SIG-M5 (cell line): Measurements from ENCODE around the gene TEKTIP1.
"Not testable (repeated sequence)": the region's sequence is repeated elsewhere in the genome, so short reads cannot be mapped to it uniquely, and the experiment has no call there.

Source experiments
- DNase-seq: peaks from one replicate; lab custom pipeline; 2025; lab: John Stamatoyannopoulos, UW

TEKTIP1 gene

DNA sequence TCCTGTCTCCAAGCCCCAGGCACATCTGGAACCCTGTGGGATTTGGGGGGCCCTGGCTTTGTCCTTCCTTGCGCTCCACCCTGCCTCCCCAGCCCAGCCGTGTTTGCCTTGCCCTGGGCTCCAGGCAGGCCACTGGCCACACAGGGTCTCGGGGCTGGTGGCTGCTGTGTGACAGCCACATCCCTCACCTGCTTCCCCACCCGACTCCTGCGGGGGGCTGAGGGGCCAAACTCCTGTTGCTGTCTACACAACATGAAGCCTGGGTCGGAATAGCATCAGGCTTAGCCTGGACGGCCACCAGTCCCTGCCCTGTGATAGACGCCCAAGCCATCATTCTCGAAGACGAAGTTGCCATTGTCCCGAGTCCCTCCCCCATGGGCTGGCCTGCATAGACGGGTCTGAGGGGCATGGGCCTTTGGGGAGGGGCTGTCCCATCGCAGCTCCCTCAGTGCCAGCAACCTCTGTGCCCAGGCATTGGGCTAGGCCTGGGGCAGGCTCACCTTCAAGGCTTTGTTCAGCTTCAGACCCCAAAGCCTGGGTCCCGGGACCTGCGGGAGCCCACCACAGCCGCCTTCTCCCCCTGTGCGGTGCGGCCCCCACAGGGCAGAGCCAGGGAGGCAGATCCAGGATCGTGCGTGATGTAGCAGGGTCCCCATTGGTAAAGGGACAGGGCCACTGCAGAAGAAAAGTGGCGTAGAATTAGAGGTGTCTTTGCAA, 15.5 kb upstream of the TEKTIP1 start:
- DNase-seq = no peak

DNA sequence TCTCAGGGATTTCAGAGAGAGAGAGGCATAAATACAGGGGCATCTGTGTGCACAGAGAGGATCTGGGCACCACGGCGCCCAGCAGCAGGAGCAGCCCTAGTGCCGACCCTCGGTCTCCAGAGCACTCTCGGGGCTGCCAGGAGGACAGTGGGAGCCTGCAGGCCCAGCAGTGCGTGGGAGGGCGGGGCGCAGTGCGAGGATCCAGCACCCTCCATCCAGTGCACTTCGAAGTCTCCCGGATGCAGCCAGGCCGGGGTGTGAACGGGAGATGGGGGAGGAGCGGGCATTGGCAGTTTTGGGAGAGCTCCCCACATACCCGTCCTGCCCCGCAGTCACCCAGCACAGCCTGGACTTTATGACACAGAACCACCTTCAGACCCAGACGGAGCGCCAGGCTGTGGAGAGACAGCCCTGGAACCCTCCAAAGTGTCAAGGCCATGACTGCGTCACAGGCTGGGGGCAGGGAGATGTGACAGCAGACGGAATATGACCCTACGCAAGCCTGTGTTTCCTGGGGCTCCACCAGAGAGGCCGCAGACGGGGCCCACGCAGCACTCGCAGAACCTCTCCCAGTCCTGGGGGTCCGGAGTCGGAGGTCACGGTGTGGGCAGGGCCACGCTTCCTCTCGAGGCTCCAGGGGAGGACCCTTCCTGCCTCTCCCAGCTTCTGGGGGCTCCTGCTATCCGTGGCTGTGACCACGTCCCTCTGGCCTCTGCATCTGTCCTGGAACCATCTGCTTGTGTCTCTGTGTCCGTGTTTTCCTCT, 14.7 kb upstream of the TEKTIP1 start:
- no peak for DNase-seq

DNA sequence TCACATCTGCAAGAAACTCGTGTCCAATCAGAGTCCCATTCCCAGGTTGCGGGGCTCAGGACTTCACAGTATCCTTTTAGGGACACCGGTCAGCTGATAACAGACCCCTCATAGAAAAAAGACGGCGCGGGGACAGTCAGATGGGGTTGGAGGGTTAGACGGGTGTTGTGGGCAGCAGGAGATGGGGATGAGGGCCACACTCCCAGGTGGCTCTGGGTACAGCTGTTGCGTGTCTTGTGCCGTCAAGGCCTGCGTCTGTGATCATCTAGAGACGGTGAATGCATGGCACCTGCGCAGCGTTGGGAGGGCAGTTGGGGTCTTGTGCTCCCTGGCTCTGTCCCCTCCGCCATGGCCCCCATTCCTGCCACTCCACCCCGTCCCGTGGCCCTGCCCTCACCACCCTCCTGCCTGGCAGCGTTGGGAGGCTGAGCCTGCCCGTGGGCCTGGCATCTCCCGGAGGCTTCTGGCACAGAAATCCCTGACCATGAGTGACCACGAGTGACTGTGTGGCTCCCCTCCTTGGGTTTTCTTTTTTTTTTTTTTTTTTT, 14.0 kb upstream of the TEKTIP1 start:
- no peak for DNase-seq

DNA sequence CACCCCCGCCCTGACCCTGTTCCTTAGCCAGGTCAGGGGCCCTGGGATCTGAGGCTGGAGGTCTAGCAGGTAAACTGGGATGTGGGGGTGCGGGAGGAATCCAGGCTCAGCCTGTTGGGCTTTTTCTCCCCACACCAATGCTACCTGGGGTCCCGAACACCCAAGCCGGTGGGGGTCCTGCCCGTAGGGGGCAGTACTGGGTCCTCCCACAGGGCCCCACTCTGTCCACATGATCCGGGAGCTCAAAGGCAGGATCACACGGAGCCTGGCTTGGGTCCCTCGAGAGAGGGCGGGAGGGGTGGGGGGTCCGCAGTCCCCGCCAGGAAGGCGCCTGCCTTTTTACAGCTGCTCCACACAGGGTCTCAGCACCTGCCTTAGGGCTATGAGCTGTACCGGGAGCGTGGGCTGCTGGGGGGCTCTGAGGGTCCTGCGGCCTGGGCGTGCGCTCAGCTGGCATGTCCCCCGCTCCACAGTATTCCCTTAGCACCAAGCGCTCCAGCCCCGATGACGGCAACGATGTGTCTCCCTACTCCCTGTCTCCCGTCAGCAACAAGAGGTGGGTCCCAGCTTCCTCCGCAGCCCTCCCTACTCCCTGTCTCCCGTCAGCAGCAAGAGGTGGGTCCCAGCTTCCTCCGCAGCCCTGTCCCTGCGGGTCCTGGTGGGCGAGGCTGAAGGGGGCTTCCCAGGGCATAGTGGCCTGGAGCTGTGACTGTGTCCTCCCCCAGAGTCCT, 12.3 kb upstream of the TEKTIP1 start:
- no peak for DNase-seq

DNA sequence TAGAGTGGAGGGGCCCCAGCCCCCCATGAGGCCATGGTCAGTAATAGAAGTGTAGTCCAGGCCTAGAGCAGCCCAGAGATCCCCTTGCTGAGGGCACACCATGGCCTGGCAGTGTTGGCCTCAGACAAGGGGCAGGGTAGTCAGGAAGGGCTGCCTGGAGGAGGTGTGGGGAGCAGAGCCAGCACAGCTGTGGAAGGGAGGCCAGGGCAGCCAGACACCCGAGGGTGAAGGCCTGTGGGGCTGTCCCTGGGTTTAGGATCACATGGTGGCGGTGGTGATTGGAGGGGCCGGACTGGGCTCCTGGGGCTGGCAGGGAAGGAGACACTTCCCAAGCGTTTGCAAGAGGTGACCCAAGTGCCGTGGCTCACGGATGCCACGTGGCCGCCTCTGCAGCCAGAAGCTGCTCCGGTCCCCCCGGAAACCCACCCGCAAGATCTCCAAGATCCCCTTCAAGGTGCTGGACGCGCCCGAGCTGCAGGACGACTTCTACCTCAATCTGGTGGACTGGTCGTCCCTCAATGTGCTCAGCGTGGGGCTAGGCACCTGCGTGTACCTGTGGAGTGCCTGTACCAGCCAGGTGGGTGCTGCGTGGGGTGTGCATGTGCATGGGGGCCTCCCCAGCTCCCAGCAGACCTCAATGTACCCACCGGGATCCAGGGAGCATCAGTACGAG, 11.6 kb upstream of the TEKTIP1 start:
- no peak for DNase-seq

DNA sequence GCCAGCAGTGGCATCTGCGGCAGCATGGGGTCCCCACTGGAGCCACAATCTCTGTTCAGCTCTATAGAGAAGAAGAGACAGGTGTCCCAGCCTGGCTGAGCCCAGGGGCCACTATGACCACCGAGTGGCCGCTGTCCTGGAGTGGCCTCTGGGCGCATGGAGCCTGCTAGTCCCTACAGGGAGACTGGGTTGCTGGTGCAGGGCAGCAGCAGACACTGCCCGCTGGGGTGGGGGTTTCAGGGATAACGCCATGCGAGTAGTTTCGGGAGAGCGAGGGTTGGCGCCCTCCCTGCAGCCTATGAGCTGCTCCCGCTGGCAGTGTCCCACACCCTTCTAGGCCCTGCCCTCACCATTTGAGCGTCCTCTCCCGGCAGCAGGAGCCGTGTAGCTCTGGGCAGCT, 10.9 kb upstream of the TEKTIP1 start:
- no peak for DNase-seq

DNA sequence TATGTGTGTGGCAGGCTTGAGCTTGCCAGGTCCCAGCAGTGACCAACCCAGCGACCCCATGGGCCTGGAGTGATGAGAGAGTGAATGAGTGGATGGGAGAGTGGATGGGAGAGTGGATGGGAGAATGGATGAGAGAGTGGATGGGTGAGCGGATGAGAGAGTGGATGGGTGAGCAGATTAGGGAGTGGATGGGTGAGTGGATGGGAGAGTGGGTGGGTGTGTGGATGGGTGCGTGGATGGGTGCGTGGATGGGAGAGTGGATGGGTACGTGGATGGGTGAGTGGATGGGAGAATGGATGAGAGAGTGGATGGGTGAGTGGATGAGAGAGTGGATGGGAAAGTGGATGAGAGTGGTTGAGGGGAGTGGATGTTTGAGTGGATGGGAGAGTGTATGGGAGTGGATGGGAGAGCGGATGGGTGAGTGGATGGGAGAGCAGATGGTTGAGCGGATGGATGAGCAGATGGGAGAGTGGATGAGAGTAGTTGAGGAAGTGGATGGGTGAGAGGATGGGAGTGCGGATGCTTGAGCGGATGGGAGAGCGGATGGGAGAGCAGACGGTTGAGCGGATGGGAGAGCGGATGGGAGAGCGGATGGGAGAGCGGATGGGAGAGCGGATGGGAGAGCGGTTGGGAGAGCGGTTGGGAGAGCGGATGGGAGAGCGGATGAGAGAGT, 10.3 kb upstream of the TEKTIP1 start:
- no peak for DNase-seq

DNA sequence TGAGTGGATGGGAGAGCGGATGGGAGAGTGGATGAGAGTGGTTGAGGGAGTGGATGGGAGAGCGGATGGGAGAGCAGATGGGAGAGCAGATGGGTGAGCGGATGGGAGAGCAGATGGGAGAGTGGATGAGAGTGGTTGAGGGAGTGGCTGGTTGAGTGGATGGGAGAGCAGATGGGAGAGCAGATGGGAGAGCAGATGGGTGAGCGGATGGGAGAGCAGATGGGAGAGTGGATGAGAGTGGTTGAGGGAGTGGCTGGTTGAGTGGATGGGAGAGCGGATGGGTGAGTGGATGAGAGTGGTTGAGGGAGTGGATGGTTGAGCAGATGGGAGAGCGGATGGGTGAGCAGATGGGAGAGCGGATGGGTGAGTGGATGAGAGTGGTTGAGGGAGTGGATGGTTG, 9.7 kb upstream of the TEKTIP1 start:
- not testable (repeated sequence) for DNase-seq

DNA sequence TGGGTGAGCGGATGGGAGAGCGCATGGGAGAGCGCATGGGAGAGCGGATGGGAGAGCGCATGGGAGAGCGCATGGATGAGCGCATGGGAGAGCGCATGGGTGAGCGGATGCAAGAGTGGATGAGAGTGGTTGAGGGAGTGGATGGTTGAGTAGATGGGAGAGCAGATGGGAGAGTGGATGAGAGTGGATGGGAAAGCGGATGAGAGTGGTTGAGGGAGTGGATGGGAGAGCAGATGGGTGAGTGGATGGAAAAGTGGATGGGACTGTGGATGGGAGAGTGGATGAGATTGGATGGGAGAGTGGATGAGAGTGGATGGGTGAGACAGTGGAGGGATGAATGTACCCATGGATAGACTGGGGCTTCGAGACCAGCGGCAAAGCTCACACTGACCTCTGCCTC, 8.6 kb upstream of the TEKTIP1 start:
- no peak for DNase-seq

DNA sequence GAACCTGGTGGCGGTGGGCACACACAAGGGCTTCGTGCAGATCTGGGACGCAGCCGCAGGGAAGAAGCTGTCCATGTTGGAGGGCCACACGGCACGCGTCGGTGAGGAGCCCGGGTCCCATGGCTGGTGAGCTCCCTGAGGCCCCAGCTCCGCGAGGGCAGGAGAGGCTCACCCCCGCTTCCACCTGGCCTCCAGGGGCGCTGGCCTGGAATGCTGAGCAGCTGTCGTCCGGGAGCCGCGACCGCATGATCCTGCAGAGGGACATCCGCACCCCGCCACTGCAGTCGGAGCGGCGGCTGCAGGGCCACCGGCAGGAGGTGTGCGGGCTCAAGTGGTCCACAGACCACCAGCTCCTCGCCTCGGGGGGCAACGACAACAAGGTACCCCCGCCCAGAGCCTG, 7.3 kb upstream of the TEKTIP1 start:
- no peak for DNase-seq

DNA sequence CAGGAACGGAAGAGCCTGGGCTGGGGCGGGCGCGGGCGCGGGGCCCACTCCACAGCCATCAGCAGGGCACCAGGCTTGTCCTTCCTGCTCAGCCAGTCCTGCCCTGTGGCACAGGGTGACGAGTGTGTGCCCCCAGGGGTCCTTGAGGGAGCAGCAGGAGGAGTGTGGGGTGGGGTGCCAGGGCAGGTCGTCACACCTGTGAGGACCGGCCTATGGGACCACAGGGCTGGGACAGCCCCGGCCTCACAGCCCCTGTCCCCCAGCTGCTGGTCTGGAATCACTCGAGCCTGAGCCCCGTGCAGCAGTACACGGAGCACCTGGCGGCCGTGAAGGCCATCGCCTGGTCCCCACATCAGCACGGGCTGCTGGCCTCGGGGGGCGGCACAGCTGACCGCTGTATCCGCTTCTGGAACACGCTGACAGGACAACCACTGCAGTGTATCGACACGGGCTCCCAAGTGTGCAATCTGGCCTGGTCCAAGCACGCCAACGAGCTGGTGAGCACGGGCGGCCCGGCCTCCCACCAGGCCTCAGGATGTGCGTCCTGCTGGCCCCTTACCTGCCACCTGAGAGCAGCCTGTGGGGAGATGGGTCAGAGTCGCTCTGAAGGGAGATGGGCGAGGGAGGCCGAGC, 6.7 kb upstream of the TEKTIP1 start:
- DNase-seq = no peak

DNA sequence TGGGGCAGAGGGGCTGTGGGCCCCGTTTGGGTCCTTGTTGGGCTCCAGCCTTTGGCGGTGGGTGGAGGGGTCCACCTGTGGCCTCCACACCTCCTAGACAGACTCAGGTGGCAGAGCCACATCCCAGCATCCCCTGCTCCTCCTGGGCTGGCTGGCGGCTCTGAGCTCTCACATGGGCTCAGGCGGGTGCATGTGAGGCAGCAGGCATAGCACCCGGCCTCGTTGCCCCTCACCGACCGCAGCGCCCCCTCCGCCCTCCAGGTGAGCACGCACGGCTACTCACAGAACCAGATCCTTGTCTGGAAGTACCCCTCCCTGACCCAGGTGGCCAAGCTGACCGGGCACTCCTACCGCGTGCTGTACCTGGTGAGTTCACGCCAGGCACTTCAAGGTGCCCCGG, 5.9 kb upstream of the TEKTIP1 start:
- DNase-seq = no peak

DNA sequence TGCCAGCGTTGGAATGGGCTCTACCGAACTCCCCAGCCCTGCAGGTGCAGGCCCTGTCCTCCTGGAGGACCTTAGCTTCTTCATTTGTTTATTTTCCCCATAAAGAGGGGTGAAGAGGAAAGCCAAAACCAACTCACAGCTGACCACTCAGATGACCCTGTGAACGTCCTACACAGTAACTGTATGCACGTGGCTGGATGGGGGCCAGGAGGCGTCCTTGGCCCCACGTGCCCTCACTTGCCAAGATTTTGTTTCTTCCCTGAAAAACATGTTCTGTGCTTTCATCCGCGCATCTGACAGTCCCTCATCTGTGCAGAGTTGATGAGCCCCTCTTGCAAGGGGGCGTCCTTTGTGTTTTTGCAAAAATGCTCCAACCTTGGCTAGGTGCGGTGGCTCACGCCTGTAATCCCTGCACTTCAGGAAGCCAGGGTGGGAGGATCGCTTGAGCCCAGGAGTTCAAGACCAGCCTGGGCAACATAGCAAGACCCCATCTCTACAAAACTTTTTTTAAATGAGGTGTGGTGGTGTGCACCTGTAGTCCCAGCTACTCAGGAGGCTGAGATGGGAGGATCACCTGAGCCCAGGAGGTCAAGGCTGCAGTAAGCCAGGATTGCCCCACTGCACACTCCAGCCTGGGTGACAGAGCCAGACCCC, 5.3 kb upstream of the TEKTIP1 start:
- no peak for DNase-seq

DNA sequence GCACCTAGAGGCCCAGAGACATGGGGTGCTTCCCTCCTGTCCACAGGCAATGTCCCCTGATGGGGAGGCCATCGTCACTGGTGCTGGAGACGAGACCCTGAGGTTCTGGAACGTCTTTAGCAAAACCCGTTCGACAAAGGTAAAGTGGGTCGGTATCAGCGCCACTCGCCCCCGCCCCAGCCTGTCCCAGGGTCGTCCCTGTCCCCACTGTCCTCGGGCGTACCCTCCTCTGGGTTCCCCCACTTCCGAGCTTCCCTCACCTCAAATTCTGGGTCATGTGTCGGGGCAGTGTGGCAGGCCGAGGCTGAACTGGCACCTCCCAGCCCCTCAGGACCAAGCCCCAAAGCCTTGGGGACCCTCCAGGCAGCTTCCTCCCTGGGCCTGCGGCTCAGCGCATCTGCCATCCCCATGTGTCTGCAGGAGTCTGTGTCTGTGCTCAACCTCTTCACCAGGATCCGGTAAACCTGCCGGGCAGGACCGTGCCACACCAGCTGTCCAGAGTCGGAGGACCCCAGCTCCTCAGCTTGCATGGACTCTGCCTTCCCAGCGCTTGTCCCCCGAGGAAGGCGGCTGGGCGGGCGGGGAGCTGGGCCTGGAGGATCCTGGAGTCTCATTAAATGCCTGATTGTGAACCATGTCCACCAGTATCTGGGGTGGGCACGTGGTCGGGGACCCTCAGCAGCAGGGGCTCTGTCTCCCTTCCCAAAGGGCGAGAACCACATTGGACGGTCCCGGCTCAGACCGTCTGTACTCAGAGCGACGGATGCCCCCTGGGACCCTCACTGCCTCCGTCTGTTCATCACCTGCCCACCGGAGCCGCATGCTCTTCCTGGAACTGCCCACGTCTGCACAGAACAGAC, 4.4 kb upstream of the TEKTIP1 start:
- DNase-seq = no peak

DNA sequence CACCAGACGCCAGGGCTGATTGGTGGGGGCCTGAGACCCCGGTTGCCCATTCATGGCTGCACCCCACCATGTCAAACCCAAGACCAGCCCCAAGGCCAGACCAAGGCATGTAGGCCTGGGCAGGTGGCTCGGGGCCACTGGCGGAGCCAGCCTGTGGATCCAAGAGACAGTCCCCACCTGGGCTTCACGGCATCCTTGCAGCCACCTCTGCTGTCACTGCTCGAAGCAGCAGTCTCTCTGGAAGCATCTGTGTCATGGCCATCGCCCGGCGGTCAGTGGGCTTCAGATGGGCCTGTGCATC, 3.8 kb upstream of the TEKTIP1 start:
- no peak for DNase-seq

DNA sequence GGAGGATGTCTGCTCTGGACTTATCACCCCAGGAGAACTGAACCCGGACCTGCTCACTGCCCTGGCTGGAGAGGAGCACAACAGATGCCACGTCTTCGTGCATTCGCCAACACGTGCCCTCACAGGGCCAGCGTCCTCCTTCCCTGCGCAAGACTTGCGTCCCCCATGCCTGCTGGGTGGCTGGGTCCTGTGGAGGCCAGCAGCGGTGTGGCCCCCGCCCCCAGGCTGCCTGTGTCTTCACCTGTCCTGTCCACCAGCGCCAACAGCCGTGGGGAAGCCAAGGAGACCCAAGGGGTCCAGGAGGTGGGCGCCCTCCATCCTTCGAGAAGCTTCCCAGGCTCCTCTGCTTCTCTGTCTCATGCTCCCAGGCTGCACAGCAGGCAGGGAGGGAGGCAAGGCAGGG, 3.4 kb upstream of the TEKTIP1 start:
- DNase-seq = no peak

DNA sequence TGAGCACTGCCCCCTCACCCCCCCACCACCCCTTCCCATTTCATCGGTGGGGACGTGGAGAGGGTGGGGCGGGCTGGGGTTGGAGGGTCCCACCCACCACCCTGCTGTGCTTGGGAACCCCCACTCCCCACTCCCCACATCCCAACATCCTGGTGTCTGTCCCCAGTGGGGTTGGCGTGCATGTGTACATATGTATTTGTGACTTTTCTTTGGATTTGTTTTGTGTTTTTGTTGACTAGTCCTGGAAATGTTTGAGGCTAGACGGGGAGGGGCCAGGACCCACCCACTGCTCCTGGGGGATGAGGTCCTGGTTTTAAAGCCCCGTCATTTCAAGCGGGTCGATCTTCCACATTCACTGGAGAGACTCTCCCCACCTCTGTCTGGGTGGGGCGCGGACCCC, 3.0 kb upstream of the TEKTIP1 start:
- DNase-seq = no peak

DNA sequence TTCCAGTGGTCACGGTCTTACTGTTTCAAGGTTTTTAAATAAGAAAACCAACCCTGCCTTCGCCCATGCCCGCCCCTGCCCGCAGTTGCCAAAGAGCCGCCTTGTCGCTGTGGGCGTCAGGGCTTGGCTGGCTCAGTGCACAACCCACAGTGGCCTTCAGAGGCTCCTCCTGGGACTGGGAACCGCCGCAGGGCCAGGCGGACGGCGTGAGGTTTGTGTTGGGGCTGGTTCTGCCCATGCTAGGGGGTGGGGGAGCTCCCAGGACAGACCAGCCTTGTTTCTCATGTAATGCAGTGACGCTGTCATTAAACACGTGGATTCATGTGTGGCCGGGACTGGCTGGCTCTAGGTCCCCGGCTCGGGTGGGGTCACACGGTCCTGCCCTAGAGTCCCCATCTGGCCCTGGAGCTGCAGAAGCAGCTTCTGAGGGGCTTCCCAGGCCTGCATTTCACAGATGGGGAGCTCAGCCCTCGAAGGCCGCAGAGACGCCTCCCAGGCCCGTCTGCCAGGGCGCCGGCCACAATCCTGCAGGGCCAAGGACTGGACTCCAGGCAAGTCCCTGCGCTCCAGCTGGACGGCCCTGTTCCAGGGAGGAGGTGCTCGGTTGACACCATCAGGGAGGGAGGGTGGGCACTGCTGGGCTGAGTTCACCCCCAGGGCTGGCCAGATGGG, 2.4 kb upstream of the TEKTIP1 start:
- no peak for DNase-seq

DNA sequence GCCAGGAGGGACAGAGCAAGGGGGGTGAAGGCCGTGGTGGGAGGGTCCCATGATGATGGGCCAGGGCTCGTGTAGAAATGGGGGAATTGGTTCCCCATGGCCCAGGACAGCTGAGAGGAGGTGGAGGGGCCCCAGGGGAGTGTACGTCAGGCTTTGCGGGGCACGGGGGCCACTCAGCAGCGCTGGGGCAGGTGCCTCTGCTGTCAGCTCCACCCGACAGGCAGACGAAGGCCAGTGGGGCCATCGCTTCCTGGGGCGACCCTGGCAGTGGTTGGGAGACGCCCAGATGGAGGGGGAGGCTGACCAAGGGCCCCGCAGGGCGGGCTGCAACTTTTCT, 1.9 kb upstream of the TEKTIP1 start:
- no peak for DNase-seq
